Measurements from ENCODE around the gene KRT2.

Gene KRT2

DNA sequence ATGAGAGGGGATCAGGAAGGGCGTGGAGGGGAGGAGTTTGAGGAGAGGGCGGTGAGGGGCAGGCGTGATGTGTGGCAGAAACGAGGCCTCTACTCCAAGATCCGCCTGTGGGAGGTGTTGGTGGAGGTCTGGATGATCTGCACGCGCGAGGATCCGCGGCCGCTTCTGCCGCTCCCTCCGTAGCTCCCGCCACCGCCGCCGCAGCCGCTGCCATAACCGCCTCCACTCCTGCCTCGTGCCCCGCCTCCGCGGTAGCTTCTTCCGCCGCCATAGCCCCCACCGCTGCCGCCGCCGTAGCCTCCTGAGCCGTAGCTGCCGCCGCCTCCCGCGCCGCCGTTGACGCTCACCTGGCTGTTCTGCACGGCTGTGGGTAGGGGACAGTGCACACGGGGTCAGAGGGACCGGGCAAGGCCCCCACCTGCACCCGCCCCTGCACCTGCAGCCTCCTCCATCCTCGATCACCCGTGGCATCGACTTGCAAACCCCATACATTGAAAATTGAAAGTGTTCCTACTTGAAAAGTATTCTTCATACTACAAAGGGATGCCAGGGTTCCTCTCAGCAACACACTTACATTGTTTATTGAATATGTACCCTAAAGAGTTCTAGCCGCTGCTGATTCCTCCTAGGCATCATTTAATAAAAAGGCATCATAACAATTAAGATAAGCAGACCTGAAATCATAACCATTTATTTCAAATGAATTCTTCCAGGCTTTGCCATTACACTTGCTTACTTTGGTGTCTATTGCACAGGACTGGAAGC is 39.2 kb upstream of the KRT2 start:
- DNase-seq (ENCODE audit: extremely low spot score), result no peak
- ChIA-PET CTCF (no interaction called here), POLR2A (no interaction called here)
- TF ChIP-seq, protein P1, sequence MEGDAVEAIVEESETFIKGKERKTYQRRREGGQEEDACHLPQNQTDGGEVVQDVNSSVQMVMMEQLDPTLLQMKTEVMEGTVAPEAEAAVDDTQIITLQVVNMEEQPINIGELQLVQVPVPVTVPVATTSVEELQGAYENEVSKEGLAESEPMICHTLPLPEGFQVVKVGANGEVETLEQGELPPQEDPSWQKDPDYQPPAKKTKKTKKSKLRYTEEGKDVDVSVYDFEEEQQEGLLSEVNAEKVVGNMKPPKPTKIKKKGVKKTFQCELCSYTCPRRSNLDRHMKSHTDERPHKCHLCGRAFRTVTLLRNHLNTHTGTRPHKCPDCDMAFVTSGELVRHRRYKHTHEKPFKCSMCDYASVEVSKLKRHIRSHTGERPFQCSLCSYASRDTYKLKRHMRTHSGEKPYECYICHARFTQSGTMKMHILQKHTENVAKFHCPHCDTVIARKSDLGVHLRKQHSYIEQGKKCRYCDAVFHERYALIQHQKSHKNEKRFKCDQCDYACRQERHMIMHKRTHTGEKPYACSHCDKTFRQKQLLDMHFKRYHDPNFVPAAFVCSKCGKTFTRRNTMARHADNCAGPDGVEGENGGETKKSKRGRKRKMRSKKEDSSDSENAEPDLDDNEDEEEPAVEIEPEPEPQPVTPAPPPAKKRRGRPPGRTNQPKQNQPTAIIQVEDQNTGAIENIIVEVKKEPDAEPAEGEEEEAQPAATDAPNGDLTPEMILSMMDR (IDR thresholded peaks at IDR 0.05; ENCODE audit: control extremely low read depth, extremely low read depth, low read depth, missing control alignments), result no peak

DNA sequence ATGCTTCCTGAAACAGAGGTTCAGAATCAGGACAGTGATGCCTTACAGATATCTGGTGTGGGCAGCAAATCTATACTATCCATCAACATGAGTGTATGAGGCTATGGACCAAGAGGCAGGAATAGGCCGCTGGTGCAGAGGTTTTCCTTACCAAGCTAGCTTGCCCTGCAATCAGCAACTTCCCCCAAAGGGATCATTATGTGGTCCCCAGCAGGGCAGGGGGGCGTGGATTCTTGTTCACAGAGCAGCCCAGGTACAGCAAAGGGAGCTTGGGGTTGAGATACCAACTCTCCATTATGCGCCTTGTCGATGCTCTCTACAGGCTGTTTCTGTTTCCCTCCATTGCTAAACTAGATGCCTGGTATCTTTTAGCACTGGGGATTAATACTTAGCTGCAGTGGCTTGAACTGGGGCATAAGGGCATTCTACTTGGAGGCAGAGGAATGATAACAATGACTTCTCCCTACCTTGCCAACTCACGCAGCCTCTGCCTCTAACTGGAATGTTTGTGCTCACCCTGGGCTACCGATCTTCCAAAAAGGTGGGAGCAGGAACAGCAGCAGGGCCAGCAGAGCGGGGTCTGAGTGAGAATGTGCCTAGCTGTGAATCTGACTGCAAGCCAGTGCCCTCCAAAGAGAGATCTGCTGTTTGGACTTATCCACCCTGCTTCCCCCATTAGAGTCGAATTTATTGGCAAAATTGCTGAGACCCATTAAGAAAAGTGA is 38.5 kb upstream of the KRT2 start:
- DNase-seq (ENCODE audit: extremely low spot score), result no peak
- TF ChIP-seq, protein P1 (IDR thresholded peaks at IDR 0.05; ENCODE audit: control extremely low read depth, extremely low read depth, low read depth, missing control alignments), result no peak
- ChIA-PET CTCF (interaction anchor here (1.1 kb wide), 1 partner anchor 15 kb away, joined by 3 read pairs; no protein-coding TSS in a partner anchor), POLR2A (no interaction called here)

DNA sequence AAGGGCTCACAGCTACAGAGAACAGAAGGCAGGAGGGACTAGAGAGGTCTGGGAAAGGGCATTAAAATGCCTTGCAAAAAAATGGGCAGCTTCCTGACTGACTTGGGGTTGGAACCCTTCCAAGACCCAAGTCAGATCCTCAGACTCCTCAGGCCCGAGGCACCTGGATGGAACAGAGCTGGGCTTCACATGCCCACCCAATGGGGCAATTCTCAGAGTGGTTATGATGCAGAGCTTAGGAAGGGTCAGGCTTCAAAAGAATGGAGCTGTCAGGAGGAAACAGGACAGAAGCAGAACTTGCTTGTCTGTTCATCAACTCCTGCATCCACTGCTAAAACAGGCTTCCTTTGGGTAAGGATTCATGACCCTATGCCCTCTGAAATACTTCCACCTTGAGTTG is 37.9 kb upstream of the KRT2 start:
- POLR2A ChIA-PET, result no interaction called here
- CTCF ChIA-PET, result interaction anchor here (1.1 kb wide), 1 partner anchor 15 kb away, joined by 3 read pairs; no protein-coding TSS in a partner anchor
- DNase-seq (ENCODE audit: extremely low spot score), result no peak
- TF ChIP-seq, protein P1 (IDR thresholded peaks at IDR 0.05; ENCODE audit: control extremely low read depth, extremely low read depth, low read depth, missing control alignments), result no peak

DNA sequence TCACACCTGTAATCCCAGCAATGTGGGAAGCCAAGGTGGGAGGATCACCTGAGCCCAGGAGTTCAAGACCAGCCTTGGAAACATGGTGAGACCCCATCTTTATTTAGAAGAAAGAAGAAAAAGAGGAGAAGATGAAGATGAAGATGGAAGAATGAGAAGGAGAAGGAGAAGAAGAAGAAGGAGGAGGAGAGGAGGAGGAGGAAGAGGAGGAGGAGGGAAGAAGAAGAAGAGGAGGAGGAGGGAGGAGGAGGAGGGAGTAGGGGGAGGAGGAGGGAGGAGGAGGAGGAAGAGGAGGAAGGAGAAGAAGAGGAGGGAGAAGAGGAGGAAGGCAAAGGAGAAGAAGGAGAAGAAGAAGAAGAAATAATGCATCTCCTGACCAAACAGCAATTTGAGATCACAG is 37.2 kb upstream of the KRT2 start:
- TF ChIP-seq, protein P1 (IDR thresholded peaks at IDR 0.05; ENCODE audit: control extremely low read depth, extremely low read depth, low read depth, missing control alignments), result no peak
- CTCF ChIA-PET, result interaction anchor here (1.1 kb wide), 1 partner anchor 14 kb away, joined by 3 read pairs; no protein-coding TSS in a partner anchor
- DNase-seq (ENCODE audit: extremely low spot score), result no peak
- POLR2A ChIA-PET, result no interaction called here

DNA sequence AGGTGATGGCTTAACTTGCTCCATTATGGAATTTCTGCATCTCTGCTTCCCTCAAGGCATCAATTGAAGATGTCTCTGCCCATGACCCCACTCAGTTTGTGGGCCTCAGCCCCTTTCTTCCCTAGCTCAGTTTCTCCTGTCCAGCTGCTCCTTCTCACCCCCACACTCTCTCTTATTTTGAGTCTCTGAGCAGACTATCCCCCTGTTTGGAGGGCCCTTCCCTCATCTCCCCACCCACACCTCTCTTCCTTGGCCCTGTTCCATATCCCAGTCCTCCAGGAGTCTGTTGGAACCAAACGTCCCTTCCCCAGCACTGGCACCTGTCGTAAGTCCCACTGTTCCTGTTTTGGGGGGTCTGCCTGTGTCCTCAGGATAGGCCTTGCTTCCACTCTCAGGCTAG is 36.5 kb upstream of the KRT2 start:
- POLR2A ChIA-PET, result no interaction called here
- CTCF ChIA-PET, result no interaction called here
- DNase-seq (ENCODE audit: extremely low spot score), result no peak
- TF ChIP-seq, protein P1 (IDR thresholded peaks at IDR 0.05; ENCODE audit: control extremely low read depth, extremely low read depth, low read depth, missing control alignments), result no peak

DNA sequence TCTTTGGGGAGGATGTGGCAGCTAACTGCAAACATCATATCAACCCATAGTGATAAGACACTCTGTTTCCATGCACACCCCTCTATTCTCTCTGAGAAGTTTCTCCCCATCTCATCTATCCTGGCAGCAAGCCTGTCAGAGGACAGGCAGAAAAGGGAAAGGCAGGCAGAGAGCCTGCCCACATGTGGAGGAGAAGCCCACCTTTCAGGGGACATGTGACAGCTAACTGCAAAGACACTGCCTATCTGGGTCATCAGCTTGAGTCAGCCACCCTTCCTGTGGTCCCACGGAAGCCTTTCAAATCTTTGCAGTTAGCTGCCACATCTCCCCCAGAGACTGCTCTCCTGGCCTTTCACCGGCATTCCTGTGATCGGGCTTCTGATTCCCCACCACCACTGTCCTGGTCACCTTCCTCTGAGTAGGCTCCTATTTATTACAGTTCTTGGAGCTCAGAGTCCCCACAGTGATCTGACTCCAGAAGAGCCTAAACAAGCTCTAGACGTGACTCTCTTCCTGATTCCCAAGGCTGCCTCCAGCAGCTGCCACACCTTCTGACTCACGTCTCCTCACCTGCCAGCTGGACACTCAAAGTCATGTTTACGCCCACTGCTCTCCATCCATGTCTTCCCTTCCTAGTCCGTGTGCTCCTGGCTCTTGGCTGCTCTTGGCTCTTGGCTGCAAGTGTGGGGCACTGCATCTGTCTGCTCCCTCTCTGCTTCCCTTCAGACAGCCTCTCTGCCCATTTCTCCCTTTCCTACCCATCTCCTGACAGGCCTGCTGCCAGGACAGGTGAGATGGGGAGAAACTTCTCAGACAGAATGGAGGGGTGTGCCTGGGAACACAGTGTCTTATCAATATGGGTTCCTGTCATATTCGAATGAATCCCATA is 35.7 kb upstream of the KRT2 start:
- DNase-seq (ENCODE audit: extremely low spot score), result no peak
- POLR2A ChIA-PET, result no interaction called here
- TF ChIP-seq, protein P1 (IDR thresholded peaks at IDR 0.05; ENCODE audit: control extremely low read depth, extremely low read depth, low read depth, missing control alignments), result no peak

More for the DNA sequence above, 35.7 kb upstream of the KRT2 start:
- CTCF ChIA-PET, result no interaction called here

Measured in GM10248 (cell line).